ENCODE results near the gene NAA35.
"Not testable (repeated sequence)": the region's sequence is repeated elsewhere in the genome, so short reads cannot be mapped to it uniquely, and the experiment has no call there.

Gene NAA35

DNA sequence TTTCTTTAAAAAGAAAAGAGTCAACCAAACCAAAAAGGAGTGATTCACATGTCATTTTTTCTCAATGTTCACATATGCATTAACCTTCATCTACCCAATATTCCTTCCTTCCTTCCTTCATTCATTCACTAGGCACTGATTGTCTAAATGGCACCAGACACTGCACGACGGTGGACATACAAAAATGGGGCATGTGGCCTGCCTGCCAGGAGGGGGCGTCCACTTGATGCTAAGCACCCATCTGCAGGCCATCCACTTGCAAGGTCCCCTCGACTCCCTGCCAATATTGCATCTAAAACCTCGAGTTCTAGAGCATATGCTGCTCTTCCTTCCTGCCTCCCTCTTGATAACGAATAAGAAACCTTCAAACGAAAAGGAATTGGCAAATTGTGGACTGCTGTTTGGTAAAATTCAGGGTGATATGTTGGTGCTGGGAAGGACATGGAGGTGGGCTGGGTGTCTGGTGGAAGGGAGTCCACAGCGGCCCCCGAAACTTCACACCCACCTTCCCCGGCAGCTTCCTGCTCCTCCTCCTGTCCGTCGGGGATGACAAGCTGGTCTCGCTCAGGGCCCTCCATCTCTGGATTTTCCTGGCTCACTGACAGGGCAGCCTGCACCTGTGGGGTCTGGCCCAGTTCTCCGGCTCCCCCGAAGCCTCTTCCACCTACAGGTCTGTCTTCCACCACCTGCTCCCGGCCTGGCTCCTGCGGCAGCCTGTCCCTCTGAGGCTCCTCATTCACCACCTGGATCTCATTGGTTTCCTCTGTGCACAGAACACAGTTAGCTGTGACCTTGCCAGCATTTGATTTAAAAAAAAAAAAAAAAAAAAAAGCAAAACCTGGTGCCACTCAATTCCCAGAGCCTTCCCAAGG lies 94.2 kb downstream of the NAA35 start:
- no peak for DNase-seq (ENCODE audit: low read depth)

DNA sequence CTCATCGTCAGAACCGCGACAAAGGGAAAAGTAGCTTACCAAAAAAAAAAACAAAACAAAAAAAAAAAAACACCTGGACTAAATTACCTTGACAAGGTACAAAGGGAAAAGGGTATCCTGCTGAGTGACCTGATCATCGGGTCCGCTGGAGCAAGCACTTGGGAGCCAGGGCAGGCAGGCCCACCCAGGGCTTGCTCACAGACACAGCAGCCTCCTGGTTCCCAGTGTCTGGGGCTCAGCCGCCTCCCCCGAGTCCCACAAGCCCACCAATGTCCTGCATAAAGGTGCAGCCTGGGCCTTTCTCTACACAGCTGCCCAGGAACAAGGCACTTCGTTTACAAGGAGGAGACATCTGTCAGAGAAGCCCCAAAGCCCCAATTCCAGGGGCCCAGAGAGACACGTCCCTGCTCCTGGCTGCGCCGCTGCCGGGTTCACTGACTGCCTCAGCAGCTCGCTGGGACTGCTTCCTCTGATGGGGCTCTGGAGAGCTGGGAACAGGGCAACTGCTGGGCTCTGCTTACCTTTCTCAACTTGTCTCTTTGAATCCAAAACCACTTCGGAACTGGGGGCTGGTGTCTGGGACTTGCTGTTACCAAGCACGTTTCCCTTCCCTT lies 95.0 kb downstream of the NAA35 start:
- no peak for DNase-seq (ENCODE audit: low read depth)

DNA sequence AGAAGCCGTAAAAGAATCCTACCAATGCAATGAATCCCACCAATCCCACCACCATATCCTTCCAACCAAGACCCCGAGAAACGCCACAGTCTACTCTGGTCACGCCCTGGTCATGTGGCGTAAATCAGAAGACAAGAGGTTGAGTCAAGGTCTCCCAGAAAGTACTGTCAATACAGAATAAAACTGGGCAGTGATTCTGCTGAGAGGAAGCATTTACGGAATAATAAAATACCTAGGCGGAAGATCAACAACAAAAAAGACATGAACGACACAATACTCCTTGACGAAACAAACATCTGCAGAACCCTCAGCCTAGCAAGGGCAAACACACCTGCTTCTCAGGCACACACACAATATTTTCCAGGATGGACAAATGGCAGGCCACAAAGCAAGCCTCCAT lies 95.6 kb downstream of the NAA35 start:
- no peak for DNase-seq (ENCODE audit: low read depth)

GRCh38 chr9:86039991-86040860 lies 99.3 kb downstream of the NAA35 start:
- no peak for DNase-seq (ENCODE audit: low read depth)

- no peak for DNase-seq (ENCODE audit: low read depth)
Measured at GRCh38 chr9:86040861-86041155, 99.9 kb downstream of the NAA35 start.

DNA sequence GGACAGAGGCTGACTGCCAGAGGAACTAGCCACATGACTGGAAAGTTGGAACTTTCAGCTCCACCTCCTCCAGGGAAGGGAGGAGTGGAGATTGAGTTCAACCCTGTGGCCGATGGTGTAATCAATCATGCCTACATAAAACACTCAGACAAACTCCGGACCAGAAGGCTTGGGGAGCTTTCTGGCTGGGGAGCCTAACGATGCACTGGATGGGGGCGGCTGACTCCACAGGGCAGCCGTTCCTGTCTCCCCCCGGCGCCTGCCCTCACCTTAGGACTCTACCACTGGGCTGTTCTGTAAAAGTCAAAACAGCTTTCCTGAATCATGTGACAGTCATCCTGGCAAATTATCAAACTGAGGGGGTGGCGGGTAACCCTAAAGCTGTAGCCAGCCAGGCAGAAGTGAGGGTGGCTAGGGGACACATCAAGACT lies 100.4 kb downstream of the NAA35 start:
- no peak for DNase-seq (ENCODE audit: low read depth)

GRCh38 chr9:86042199-86042978 lies 101.4 kb downstream of the NAA35 start:
- DNase-seq (ENCODE audit: low read depth): no peak

GRCh38 chr9:86043586-86043985 lies 102.6 kb downstream of the NAA35 start:
- no peak for DNase-seq (ENCODE audit: low read depth)

- no peak for DNase-seq (ENCODE audit: low read depth)
Measured at GRCh38 chr9:86043999-86044398, 103.1 kb downstream of the NAA35 start.

GRCh38 chr9:86045654-86046053 lies 104.7 kb downstream of the NAA35 start:
- DNase-seq (ENCODE audit: low read depth): no peak

DNA sequence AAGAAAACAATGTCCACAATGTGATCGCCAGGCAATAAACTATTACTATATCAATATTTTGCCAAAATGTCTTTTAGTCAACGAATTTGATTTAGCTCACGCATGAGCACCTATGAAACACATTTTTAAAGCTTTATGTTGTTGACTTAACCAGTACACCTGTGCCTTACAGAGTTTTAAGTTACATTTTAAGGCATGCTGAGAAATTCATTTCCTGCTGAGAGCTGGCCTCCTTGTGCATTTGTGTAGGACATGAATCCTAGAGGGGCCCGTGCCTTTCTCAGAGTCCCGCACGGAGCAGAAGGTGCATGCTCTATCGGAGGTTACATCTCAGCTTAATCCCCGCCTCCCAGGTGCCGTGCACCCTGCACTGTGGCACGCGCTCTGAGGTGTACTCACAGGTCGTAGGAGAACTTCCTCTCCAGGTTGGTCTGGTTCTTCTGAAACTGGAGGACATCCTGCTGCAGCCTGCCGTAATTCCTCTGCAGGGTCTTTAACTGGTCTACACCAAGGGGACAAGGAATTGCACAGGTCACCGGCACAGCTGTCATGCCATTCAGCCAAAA lies 105.2 kb downstream of the NAA35 start:
- no peak for DNase-seq (ENCODE audit: low read depth)

- DNase-seq (ENCODE audit: low read depth): no peak
Measured at GRCh38 chr9:86046930-86047341, 106.0 kb downstream of the NAA35 start.

- DNase-seq (ENCODE audit: low read depth): no peak
Measured at GRCh38 chr9:86047361-86047760, 106.4 kb downstream of the NAA35 start.

DNA sequence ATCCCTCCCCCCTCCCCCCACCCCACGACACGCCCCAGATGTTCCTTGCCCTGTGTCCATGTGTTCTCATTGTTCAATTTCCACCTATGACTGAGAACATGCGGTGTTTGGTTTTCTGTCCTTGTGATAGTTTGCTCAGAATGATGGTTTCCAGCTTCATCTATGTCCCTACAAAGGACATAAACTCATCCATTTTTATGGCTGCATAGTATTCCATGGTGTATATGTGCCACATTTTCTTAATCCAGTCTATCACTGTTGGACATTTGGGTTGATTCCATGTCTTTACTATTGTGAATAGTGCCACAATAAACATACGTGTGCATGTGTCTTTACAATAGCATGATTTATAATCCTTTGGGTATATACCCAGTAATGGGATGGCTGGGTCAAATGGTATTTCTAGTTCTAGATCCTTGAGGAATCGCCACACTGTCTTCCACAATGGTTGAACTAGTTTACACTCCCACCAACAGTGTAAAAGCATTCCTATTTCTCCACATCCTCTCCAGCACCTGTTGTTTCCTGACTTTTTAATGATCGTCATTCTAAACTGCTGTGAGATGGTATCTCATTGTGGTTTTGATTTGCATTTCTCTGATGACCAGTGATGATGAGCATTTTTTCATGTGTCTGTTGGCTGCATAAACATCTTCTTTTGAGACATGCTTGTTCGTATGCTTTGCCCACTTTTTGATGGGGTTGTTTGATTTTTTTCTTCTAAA lies 107.2 kb downstream of the NAA35 start:
- DNase-seq (ENCODE audit: low read depth): not testable (repeated sequence)

GRCh38 chr9:86052556-86053468 lies 111.9 kb downstream of the NAA35 start:
- DNase-seq (ENCODE audit: low read depth): no peak

DNA sequence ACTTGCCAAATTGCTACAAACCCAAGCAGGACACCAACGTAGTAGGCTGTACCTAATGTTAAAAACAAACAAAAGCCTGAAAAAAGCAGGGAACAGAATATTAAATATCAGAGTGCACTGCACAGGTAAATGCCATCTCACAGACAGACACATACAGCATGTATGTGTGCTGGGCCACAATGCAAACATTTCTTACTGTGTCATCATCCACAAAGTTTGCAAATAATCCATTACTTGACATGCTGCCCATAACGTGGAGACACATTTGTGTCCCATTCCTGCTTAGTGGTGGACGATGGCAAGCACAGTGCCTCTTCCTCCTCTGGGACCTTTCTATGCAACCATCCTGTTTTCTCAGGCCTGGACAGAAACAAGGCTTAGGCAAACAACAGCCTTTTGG lies 113.7 kb downstream of the NAA35 start:
- DNase-seq (ENCODE audit: low read depth): no peak

GRCh38 chr9:86057491-86057890 lies 116.5 kb downstream of the NAA35 start:
- no peak for DNase-seq (ENCODE audit: low read depth)

GRCh38 chr9:86061972-86062739 lies 121.2 kb downstream of the NAA35 start:
- no peak for DNase-seq (ENCODE audit: low read depth)

Data from stimulated activated CD8-positive, alpha-beta memory T cell treated with anti-CD3 and anti-CD28 coated beads, Interleukin-15, amount 100 ng/mL, for 1 hour (primary cell).